UCSD-AML1 (cell line): ENCODE measurements around the gene TMEM161A.
"Not testable (repeated sequence)": the region's sequence is repeated elsewhere in the genome, so short reads cannot be mapped to it uniquely, and the experiment has no call there.

Source experiments
- DNase-seq: peaks from one replicate; lab custom pipeline; 2025; ENCODE audit not compliant: unreplicated experiment; lab: John Stamatoyannopoulos, UW

The TMEM161A gene

GRCh38 chr19:19155495-19156219, 17.4 kb upstream of the TMEM161A start:
- no peak for DNase-seq

GRCh38 chr19:19154768-19155494, 16.7 kb upstream of the TMEM161A start:
- no peak for DNase-seq

- DNase-seq: no peak
Measured at GRCh38 chr19:19152668-19153384, 14.5 kb upstream of the TMEM161A start.

GRCh38 chr19:19151418-19151817, 13.1 kb upstream of the TMEM161A start:
- DNase-seq: no peak

GRCh38 chr19:19149435-19149834, 11.2 kb upstream of the TMEM161A start:
- no peak for DNase-seq

GRCh38 chr19:19148504-19148903, 10.2 kb upstream of the TMEM161A start:
- not testable (repeated sequence) for DNase-seq

- DNase-seq: no peak
Measured at GRCh38 chr19:19147344-19147743, 9.1 kb upstream of the TMEM161A start.

- DNase-seq: no peak
Measured at GRCh38 chr19:19146865-19147264, 8.6 kb upstream of the TMEM161A start.

GRCh38 chr19:19145684-19146608, 7.7 kb upstream of the TMEM161A start:
- DNase-seq: peak; percentile 77

- DNase-seq: no peak
Measured at GRCh38 chr19:19145281-19145680, 7.0 kb upstream of the TMEM161A start.

- no peak for DNase-seq
Measured at GRCh38 chr19:19142347-19142746, 4.1 kb upstream of the TMEM161A start.

GRCh38 chr19:19140476-19140875, 2.2 kb upstream of the TMEM161A start:
- no peak for DNase-seq

- DNase-seq: no peak
Measured at GRCh38 chr19:19139876-19140229, 1.6 kb upstream of the TMEM161A start.

- no peak for DNase-seq
Measured at GRCh38 chr19:19137556-19138108, 646 bp downstream of the TMEM161A start.

GRCh38 chr19:19135713-19136112, 2.6 kb downstream of the TMEM161A start:
- DNase-seq: not testable (repeated sequence)

- DNase-seq: no peak
Measured at GRCh38 chr19:19134687-19135158, 3.6 kb downstream of the TMEM161A start.

GRCh38 chr19:19133985-19134384, 4.3 kb downstream of the TMEM161A start:
- no peak for DNase-seq

GRCh38 chr19:19132912-19133311, 5.4 kb downstream of the TMEM161A start:
- no peak for DNase-seq

GRCh38 chr19:19131989-19132388, 6.3 kb downstream of the TMEM161A start:
- no peak for DNase-seq

- DNase-seq: no peak
Measured at GRCh38 chr19:19126102-19126501, 12.2 kb downstream of the TMEM161A start.
